ENCODE data around the gene TMEM35B. TPM values are rescaled to one million over a fixed set of nuclear protein-coding genes. Genes with fewer than 3 reads are reported as not detected.
A peak's percentile ranks its signal among the peaks of the same experiment; 100 is the strongest.

TMEM35B gene
- total and polyA plus RNA-seq, 9 of the 15 experiments (the other 6 are each of a cell fraction or from before 2014, with no cell fraction given), result 11.4 to 142 (median 21.4) TPM

DNA sequence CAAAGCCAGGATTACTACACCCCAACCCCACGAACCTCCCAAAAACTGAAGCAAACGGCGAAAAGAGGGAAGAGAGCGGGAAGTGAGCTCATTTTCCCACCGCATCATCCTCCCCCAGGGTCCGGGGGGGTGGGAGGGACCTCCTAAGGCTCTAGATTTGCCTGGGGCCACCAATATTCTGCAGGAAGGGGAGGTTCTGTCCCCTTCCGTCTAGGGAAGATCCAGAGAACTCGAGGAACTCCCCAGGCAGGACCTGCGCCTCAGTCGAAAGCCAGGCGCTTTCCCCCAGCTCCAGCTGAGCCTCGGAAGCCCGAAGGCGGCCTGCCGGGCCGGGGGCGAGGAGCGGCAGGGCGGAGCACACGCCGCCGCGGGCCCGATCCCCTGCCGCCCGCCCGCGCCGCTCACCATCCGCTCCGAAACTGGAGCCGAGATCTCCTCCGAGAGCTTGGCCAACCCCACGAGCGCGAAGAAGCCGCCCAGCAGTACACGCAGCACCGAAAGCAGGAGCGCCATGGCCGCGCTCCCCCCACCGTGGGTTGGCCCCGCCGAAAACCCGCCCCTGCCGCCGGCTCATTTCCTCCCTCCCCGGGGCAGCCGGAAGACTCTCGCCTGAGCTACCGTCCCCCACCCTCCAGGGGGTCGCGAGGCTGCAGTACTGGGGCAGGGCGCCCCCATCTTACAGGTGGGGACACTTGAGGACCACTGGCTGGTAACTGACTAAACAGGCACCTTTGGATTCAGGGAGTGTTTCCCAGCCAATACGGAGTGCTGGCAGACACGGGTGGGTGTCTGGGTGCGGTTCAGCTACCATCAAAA is at the start of gene TMEM35B (continued):
- TF ChIP-seq, protein P1, sequence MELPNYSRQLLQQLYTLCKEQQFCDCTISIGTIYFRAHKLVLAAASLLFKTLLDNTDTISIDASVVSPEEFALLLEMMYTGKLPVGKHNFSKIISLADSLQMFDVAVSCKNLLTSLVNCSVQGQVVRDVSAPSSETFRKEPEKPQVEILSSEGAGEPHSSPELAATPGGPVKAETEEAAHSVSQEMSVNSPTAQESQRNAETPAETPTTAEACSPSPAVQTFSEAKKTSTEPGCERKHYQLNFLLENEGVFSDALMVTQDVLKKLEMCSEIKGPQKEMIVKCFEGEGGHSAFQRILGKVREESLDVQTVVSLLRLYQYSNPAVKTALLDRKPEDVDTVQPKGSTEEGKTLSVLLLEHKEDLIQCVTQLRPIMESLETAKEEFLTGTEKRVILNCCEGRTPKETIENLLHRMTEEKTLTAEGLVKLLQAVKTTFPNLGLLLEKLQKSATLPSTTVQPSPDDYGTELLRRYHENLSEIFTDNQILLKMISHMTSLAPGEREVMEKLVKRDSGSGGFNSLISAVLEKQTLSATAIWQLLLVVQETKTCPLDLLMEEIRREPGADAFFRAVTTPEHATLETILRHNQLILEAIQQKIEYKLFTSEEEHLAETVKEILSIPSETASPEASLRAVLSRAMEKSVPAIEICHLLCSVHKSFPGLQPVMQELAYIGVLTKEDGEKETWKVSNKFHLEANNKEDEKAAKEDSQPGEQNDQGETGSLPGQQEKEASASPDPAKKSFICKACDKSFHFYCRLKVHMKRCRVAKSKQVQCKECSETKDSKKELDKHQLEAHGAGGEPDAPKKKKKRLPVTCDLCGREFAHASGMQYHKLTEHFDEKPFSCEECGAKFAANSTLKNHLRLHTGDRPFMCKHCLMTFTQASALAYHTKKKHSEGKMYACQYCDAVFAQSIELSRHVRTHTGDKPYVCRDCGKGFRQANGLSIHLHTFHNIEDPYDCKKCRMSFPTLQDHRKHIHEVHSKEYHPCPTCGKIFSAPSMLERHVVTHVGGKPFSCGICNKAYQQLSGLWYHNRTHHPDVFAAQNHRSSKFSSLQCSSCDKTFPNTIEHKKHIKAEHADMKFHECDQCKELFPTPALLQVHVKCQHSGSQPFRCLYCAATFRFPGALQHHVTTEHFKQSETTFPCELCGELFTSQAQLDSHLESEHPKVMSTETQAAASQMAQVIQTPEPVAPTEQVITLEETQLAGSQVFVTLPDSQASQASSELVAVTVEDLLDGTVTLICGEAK (IDR thresholded peaks at IDR 0.05), result peak; percentile 69
- TF ChIP-seq, protein P1 (CRISPR knock-in tag; IDR thresholded peaks at IDR 0.05), result no peak
- TF ChIP-seq, protein P2, sequence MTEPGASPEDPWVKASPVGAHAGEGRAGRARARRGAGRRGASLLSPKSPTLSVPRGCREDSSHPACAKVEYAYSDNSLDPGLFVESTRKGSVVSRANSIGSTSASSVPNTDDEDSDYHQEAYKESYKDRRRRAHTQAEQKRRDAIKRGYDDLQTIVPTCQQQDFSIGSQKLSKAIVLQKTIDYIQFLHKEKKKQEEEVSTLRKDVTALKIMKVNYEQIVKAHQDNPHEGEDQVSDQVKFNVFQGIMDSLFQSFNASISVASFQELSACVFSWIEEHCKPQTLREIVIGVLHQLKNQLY (CRISPR knock-in tag; conservative IDR thresholded peaks at IDR 0.05), result no peak
- TF ChIP-seq ATF1 (CRISPR knock-in tag; IDR thresholded peaks at IDR 0.05) (no peak), ATF1 (tag; IDR thresholded peaks at IDR 0.05) (peak; percentile 58; the same call in 1 of the 2 replicates), BCOR (IDR thresholded peaks at IDR 0.05) (peak; percentile 92), JUNB (CRISPR knock-in tag; conservative IDR thresholded peaks at IDR 0.05) (no peak), ZNF77 (CRISPR knock-in tag; IDR thresholded peaks at IDR 0.05) (0 out of 2 replicates have a peak, but pooled peaks have one; percentile 55), ZFX (CRISPR knock-in tag; IDR thresholded peaks at IDR 0.05) (peak; percentile 86), MAZ (CRISPR knock-in tag; conservative IDR thresholded peaks at IDR 0.05 in 1 of 2, IDR thresholded peaks at IDR 0.05 in 1 of 2) (peak; percentile 83 to 95), FOXP1 (CRISPR knock-in tag; IDR thresholded peaks at IDR 0.05) (0 out of 2 replicates have a peak, but pooled peaks have one; percentile 51), MCM5 (IDR thresholded peaks at IDR 0.05; ENCODE audit: low read depth) (no peak), ETV6 (IDR thresholded peaks at IDR 0.05; ENCODE audit: borderline replicate concordance in 1 of 2, low read depth in 2 of 2, low read length in 1 of 2) (no peak; a peak in 1 of 4 replicates), ETV6 (CRISPR knock-in tag; IDR thresholded peaks at IDR 0.05; ENCODE audit: borderline replicate concordance) (no peak), MED1 (CRISPR knock-in tag; IDR thresholded peaks at IDR 0.05; ENCODE audit: borderline replicate concordance) (no peak)
- TF ChIP-seq, protein P3, sequence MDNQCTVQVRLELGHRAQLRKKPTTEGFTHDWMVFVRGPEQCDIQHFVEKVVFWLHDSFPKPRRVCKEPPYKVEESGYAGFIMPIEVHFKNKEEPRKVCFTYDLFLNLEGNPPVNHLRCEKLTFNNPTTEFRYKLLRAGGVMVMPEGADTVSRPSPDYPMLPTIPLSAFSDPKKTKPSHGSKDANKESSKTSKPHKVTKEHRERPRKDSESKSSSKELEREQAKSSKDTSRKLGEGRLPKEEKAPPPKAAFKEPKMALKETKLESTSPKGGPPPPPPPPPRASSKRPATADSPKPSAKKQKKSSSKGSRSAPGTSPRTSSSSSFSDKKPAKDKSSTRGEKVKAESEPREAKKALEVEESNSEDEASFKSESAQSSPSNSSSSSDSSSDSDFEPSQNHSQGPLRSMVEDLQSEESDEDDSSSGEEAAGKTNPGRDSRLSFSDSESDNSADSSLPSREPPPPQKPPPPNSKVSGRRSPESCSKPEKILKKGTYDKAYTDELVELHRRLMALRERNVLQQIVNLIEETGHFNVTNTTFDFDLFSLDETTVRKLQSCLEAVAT (IDR thresholded peaks at IDR 0.05), result 0 out of 4 replicates have a peak, but pooled peaks of 1 of the 2 experiments have one; percentile 18
